Vagina (tissue), 2 donors: ENCODE data around the gene TRABD2B. TPM values are rescaled to one million over a fixed set of nuclear protein-coding genes. Genes with fewer than 3 reads are reported as not detected.

Experiments used
- DNase-seq, 2 donors: peaks; one replicate each; pipeline ENCODE4 v3.0.0-alpha.2; 2017; ENCODE audit errors: extremely low spot score in 2 of 2
- H3K27ac ChIP-seq: fragments of 200-600 bp; sonication (generic); one replicate; pipeline ENCODE4 v1.5.1; 2019
- H3K27me3 ChIP-seq: fragments of 200-600 bp; sonication (generic); one replicate; pipeline ENCODE4 v1.5.1; 2019
- H3K36me3 ChIP-seq, 2 donors: fragments of 200-600 bp; sonication (generic); one replicate each; pipeline ENCODE4 v1.5.1; 2017 to 2019
- H3K4me1 ChIP-seq: fragments of 200-600 bp; sonication (generic); one replicate; pipeline ENCODE4 v1.5.1; 2019
- H3K4me3 ChIP-seq, 2 donors: fragments of 200-600 bp; sonication (generic); 1 replicate in 1 of 2; 2 replicates in 1 of 2; pipeline ENCODE4 v1.5.1; 2016 to 2019
- H3K9me3 ChIP-seq: fragments of 200-600 bp; sonication (generic); one replicate; pipeline ENCODE4 v1.5.1; 2019
- CTCF ChIP-seq, 3 experiments: fragments of 450-650 bp in 2 of 3; fragments of 200-600 bp in 1 of 3; sonication (generic) in 1 of 3; IDR thresholded peaks; one replicate each; pipeline ENCODE4 v1.5.1; 2017 to 2019; ENCODE audit warnings: antibody characterized with exemption in 3 of 3, mild to moderate bottlenecking in 2 of 3, moderate library complexity in 2 of 3
- POLR2A ChIP-seq, 2 donors: fragments of 450-650 bp; IDR thresholded peaks; one replicate each; pipeline ENCODE4 v1.6.1; 2017; ENCODE audit warnings: antibody characterized with exemption in 2 of 2, mild to moderate bottlenecking in 2 of 2, moderate library complexity in 2 of 2
- POLR2AphosphoS5 ChIP-seq, 2 donors: sonication (generic); formaldehyde crosslinking; IDR thresholded peaks; one replicate each; pipeline ENCODE4 v1.9.0; 2017; ENCODE audit warnings: antibody characterized with exemption in 2 of 2, mild to moderate bottlenecking in 2 of 2, low read depth in 1 of 2; ENCODE audit not compliant: insufficient read depth in 1 of 2
- intact Hi-C: fragments of 100-400 bp; cut with DNase I; formaldehyde crosslinking; loops from one replicate; pipeline ENCODE4 v1.15.1; 2023
- total RNA-seq: library from RNA; depleted of rRNA; stranded (reverse); fragments of >200 nt; gene quantifications from one replicate; pipeline ENCODE4 v1.2.3, GENCODE V29; 2016

The TRABD2B gene
- total RNA-seq, 1 donor from 2014 or later: 5.6 TPM

DNA sequence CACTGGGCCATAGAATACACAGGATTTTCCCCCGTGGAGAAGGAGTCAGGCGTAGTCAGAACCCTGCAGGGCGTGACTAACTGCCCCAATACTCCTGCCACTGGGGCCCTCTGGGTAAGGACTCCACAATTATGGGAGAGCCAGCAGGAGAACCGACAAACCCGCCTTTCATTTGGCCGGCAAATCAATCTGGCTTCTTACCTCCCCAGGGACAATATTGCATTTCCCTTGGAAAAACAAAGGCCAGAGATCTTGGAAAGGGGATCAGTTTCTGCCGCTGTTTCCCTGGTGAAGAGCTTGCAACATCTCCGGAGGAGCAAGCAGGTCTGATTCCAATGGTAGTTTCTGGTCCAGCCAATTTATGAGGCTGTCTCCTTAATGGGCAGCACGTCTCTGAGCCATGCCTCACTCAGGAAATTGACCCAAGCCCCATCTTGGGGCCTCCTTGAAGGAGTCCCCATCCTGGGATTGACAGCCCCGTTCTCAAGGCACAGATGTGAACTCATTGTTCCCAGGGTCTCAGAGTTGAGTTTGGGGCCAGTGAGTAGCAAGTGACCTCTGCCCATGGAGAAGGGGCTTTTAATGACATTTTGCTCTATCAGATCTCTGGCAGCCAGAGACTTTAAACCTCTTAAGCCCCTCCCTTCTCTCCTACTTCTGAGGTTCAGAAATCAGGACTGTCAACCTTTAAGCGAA is 4.3 kb downstream of the TRABD2B start:
- no peaks in the 10 kb centered on the region for H3K27me3 ChIP-seq
- no peak overlapping the region for H3K4me3 ChIP-seq
- no peak overlapping the region for H3K27ac ChIP-seq
- H3K4me1 ChIP-seq: peaks cover 47% of the 10 kb centered on the region
- H3K9me3 ChIP-seq: no peaks in the 10 kb centered on the region
- TF ChIP-seq POLR2A (IDR thresholded peaks at IDR 0.05) (no peak), CTCF (IDR thresholded peaks at IDR 0.05) (no peak)
- no peaks in the 10 kb centered on the region for H3K36me3 ChIP-seq
- DNase-seq: peak; percentile 28 to 94
- intact Hi-C loops: loop anchor here (2.0 kb wide), 1 partner anchor 58 kb away; no protein-coding TSS in a partner anchor

DNA sequence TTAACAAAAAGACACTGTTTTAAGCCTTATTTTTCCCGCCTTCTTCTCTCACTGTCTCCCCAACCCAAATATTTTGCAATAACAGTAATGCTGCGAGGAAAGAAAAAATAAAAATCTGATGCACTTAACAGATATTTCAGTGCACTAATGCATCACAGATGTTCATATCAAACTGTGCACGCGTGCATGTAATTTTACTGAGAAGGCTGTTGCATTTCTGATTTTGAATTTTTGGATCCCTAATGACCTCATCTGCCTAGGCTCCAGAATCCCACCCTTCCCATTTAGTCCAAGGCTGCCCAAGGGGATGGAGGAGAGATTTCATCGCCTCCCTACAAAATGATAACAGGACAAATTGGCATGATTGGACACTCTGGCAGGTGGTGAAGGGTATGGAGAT is 5.5 kb downstream of the TRABD2B start:
- Histone ChIP-seq H3K27ac (no peak overlapping the region), H3K27me3 (no peaks in the 10 kb centered on the region), H3K36me3 (no peaks in the 10 kb centered on the region), H3K9me3 (no peaks in the 10 kb centered on the region), H3K4me1 (peaks cover 50% of the 10 kb centered on the region), H3K4me3 (no peak overlapping the region)
- TF ChIP-seq CTCF (IDR thresholded peaks at IDR 0.05): no peak
- TF ChIP-seq POLR2AphosphoS5 (IDR thresholded peaks at IDR 0.05; ENCODE audit: insufficient read depth in 1 of 2, low read depth in 1 of 2): no peak
- TF ChIP-seq POLR2A (IDR thresholded peaks at IDR 0.05): no peak
- peak; percentile 6 to 14 for DNase-seq
- intact Hi-C loops: loop anchor here (2.0 kb wide), 1 partner anchor 57 kb away; no protein-coding TSS in a partner anchor

GRCh38 chr1:47991187-47991586 is 6.0 kb downstream of the TRABD2B start:
- peak; percentile 43 to 70 for DNase-seq
- H3K4me1 ChIP-seq: peaks cover 52% of the 10 kb centered on the region
- H3K4me3 ChIP-seq: no peak overlapping the region
- TF ChIP-seq POLR2A (IDR thresholded peaks at IDR 0.05): no peak
- TF ChIP-seq CTCF (IDR thresholded peaks at IDR 0.05): no peak
- TF ChIP-seq POLR2AphosphoS5 (IDR thresholded peaks at IDR 0.05; ENCODE audit: insufficient read depth in 1 of 2, low read depth in 1 of 2): no peak
- H3K27me3 ChIP-seq: no peaks in the 10 kb centered on the region
- H3K36me3 ChIP-seq: no peaks in the 10 kb centered on the region
- H3K9me3 ChIP-seq: no peaks in the 10 kb centered on the region
- no peak overlapping the region for H3K27ac ChIP-seq
- intact Hi-C loops: no loop called here

DNA sequence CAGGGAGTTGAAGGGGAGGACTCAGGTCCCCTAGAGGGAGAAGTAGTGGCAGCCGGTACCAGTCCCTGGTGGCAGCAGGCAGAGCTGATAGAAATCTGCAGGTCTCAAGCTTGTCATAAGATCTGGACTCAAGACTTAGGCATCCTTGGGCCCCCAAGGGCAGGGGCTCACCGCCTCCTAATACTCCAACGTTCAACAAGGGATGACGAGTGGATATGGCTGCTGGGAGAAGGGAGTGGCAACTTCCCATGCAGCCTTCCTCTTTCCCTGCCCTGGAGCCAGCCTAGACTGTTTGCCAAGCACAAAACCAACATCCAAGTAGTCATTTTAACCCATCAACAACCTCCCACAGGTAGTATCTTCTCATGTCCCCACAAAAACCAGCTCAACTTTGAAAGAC is 6.9 kb downstream of the TRABD2B start:
- Histone ChIP-seq H3K27me3 (no peaks in the 10 kb centered on the region), H3K4me3 (no peak overlapping the region), H3K9me3 (no peaks in the 10 kb centered on the region), H3K27ac (no peak overlapping the region), H3K36me3 (no peaks in the 10 kb centered on the region), H3K4me1 (peaks cover 48% of the 10 kb centered on the region)
- TF ChIP-seq POLR2AphosphoS5 (IDR thresholded peaks at IDR 0.05; ENCODE audit: insufficient read depth in 1 of 2, low read depth in 1 of 2) (no peak), CTCF (IDR thresholded peaks at IDR 0.05) (no peak), POLR2A (IDR thresholded peaks at IDR 0.05) (no peak)
- intact Hi-C loops: no loop called here
- DNase-seq: peak; percentile 61 to 76

GRCh38 chr1:47987601-47988000 is 9.6 kb downstream of the TRABD2B start:
- TF ChIP-seq POLR2A (IDR thresholded peaks at IDR 0.05) (no peak), POLR2AphosphoS5 (IDR thresholded peaks at IDR 0.05; ENCODE audit: insufficient read depth in 1 of 2, low read depth in 1 of 2) (no peak), CTCF (IDR thresholded peaks at IDR 0.05) (no peak)
- intact Hi-C loops: no loop called here
- no peaks in the 10 kb centered on the region for H3K9me3 ChIP-seq
- no peaks in the 10 kb centered on the region for H3K36me3 ChIP-seq
- DNase-seq: no peak
- H3K27ac ChIP-seq: no peak overlapping the region
- H3K4me1 ChIP-seq: peaks cover 31% of the 10 kb centered on the region
- no peaks in the 10 kb centered on the region for H3K27me3 ChIP-seq
- no peak overlapping the region for H3K4me3 ChIP-seq
